PC-9 (cell line): ENCODE measurements around the gene BTBD8. TPM values are rescaled to one million over a fixed set of nuclear protein-coding genes. Genes with fewer than 3 reads are reported as not detected.

ENCODE experiments used
- BruUV-seq: library from RNA; stranded (reverse); fragments of 400-500 nt; replicated peaks from 2 replicates; lab custom pipeline; 2021; lab: Mats Ljungman, UMichigan
- CTCF ChIA-PET: fragments of 300-600 bp; sonication (Branson Sonifier 250); formaldehyde crosslinking; loops from one replicate; lab custom pipeline; 2022; ENCODE audit warnings: antibody characterized with exemption; lab: Charles Lee
- POLR2A ChIA-PET: fragments of 300-600 bp; sonication (Branson Sonifier 250); formaldehyde crosslinking; loops from one replicate; lab custom pipeline; 2022; ENCODE audit warnings: antibody characterized with exemption; ENCODE audit not compliant: unreplicated experiment; lab: Charles Lee
- DNase-seq, 2 experiments: peaks; one replicate each; pipeline versions ENCODE4 v3.0.0 to v3.0.0-alpha.2; 2015 to 2022; ENCODE audit warnings: mixed read lengths in 1 of 2
- H2AFZ ChIP-seq: fragments of 200-600 bp; sonication (generic); 2 replicates; pipeline ENCODE4 v1.8.1; 2017; ENCODE audit warnings: antibody characterized with exemption
- H3F3A ChIP-seq: fragments of 200-600 bp; sonication (generic); 2 replicates; pipeline ENCODE4 v1.8.1; 2017; ENCODE audit warnings: antibody characterized with exemption, mild to moderate bottlenecking, low read depth; ENCODE audit not compliant: insufficient read depth
- H3K27ac ChIP-seq: fragments of 200-600 bp; sonication (generic); 2 replicates; pipeline ENCODE4 v1.6.1; 2016; ENCODE audit warnings: mixed run types
- H3K27me3 ChIP-seq: fragments of 200-600 bp; sonication (generic); 2 replicates; pipeline ENCODE4 v1.6.1; 2016; ENCODE audit warnings: low read depth, mixed run types; ENCODE audit not compliant: insufficient read depth
- H3K36me3 ChIP-seq: fragments of 200-600 bp; sonication (generic); 2 replicates; pipeline ENCODE4 v1.6.1; 2016; ENCODE audit warnings: low read depth, mixed run types
- H3K4me1 ChIP-seq: fragments of 200-600 bp; sonication (generic); replicated peaks from 2 replicates; pipeline ENCODE4 v1.6.1; 2016; ENCODE audit warnings: mixed run types; ENCODE audit not compliant: insufficient read depth
- H3K4me2 ChIP-seq: fragments of 200-600 bp; sonication (generic); 2 replicates; pipeline ENCODE4 v1.6.1; 2017; ENCODE audit warnings: mixed run types
- H3K4me3 ChIP-seq: fragments of 200-600 bp; sonication (generic); 2 replicates; pipeline ENCODE4 v1.6.1; 2016; ENCODE audit warnings: mixed run types
- H3K79me2 ChIP-seq: fragments of 200-600 bp; sonication (generic); 2 replicates; pipeline ENCODE4 v1.6.1; 2017; ENCODE audit warnings: low read depth, mixed run types
- H3K9me2 ChIP-seq: fragments of 200-600 bp; sonication (generic); 2 replicates; pipeline ENCODE4 v1.8.1; 2017; ENCODE audit warnings: mild to moderate bottlenecking; ENCODE audit not compliant: insufficient read depth
- H3K9me3 ChIP-seq: fragments of 200-600 bp; sonication (generic); 2 replicates; pipeline ENCODE4 v1.8.1; 2016; ENCODE audit warnings: low read depth; ENCODE audit not compliant: insufficient read depth
- H4K20me1 ChIP-seq: fragments of 200-600 bp; sonication (generic); 2 replicates; pipeline ENCODE4 v1.8.1; 2017; ENCODE audit not compliant: insufficient read depth
- EZH2 ChIP-seq: fragments of 200-600 bp; sonication (generic); IDR thresholded peaks from 2 replicates; pipeline ENCODE4 v1.8.0; 2017; ENCODE audit warnings: antibody characterized with exemption, low read depth
- intact Hi-C: fragments of 100-400 bp; cut with micrococcal nuclease; formaldehyde crosslinking; loops from one replicate; pipeline ENCODE4 v1.10.0; 2022; ENCODE audit not compliant: unreplicated experiment
- total RNA-seq: library from RNA; stranded (reverse); gene quantifications from 2 replicates; pipeline ENCODE4 v1.2.3, GENCODE V29; 2021
- TF ChIP-seq, protein P1 (sequence below): fragments of 200-600 bp; sonication (generic); conservative IDR thresholded peaks from 2 replicates; pipeline ENCODE4 v1.6.1; 2017; ENCODE audit warnings: mixed run types, antibody characterized with exemption, mild to moderate bottlenecking, moderate library complexity

BTBD8 gene
- total RNA-seq, 1 experiment from 2014 or later = 8.1 TPM

DNA sequence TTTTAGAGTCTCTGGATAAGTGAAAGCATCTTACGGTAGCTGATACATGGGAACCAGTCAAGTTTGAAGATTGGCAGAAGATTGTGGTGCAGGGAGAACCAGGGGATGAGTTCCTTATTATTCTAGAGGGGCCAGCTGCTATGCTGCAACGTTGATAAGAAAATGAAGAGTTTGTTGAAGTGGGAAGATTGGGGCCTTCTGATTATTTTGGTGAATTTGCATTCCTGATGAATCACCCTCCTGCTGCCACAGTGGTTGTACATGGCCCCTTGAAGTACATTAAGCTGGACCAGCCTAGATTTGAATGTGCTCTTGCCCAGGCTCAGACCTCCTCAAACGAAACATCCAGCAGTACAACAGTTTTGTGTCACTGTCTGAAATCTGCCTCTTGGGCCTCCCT lies 45.9 kb downstream of the BTBD8 start:
- no peak overlapping the region for H3K4me3 ChIP-seq
- no peak overlapping the region for H3K27ac ChIP-seq
- no peaks in the 10 kb centered on the region for H3K36me3 ChIP-seq
- ChIA-PET CTCF (no interaction called here), POLR2A (no interaction called here)
- H3K79me2 ChIP-seq = no peaks in the 10 kb centered on the region
- no peaks in the 10 kb centered on the region for H3K9me2 ChIP-seq
- no peaks in the 10 kb centered on the region for H4K20me1 ChIP-seq
- no peaks in the 10 kb centered on the region for H3K27me3 ChIP-seq
- H2AFZ ChIP-seq = no peak overlapping the region
- no peak for DNase-seq
- no peaks in the 10 kb centered on the region for H3K4me1 ChIP-seq
- BruUV-seq = no TSS peak
- TF ChIP-seq, protein P1, sequence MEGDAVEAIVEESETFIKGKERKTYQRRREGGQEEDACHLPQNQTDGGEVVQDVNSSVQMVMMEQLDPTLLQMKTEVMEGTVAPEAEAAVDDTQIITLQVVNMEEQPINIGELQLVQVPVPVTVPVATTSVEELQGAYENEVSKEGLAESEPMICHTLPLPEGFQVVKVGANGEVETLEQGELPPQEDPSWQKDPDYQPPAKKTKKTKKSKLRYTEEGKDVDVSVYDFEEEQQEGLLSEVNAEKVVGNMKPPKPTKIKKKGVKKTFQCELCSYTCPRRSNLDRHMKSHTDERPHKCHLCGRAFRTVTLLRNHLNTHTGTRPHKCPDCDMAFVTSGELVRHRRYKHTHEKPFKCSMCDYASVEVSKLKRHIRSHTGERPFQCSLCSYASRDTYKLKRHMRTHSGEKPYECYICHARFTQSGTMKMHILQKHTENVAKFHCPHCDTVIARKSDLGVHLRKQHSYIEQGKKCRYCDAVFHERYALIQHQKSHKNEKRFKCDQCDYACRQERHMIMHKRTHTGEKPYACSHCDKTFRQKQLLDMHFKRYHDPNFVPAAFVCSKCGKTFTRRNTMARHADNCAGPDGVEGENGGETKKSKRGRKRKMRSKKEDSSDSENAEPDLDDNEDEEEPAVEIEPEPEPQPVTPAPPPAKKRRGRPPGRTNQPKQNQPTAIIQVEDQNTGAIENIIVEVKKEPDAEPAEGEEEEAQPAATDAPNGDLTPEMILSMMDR = no peak
- no peak for TF ChIP-seq EZH2
- intact Hi-C loops = no loop called here
- no peak overlapping the region for H3K4me2 ChIP-seq
- H3F3A ChIP-seq = no peaks in the 10 kb centered on the region
- no peaks in the 10 kb centered on the region for H3K9me3 ChIP-seq

DNA sequence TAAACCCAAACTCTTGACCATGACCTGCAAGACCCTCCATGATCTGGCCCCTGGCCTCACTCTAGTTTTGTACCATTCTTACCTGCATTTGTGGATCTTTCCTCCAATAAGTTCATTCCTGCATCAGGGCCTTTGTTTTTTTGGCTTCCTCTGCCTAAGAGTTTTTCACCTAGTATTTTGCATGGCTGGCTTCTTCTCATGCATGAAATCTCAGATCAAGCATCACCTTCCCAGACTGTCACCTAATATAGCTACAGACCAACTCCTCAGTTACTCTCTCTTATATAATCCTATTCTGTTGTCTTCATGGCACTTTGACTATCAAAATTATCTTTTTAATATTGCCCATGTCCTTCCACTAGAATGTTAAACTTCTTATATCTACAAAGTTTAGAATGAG lies 54.2 kb downstream of the BTBD8 start:
- ChIA-PET CTCF (no interaction called here), POLR2A (no interaction called here)
- no peaks in the 10 kb centered on the region for H3K4me1 ChIP-seq
- no peak overlapping the region for H3K27ac ChIP-seq
- intact Hi-C loops = no loop called here
- no peaks in the 10 kb centered on the region for H3K9me3 ChIP-seq
- H3K4me3 ChIP-seq = no peak overlapping the region
- no peaks in the 10 kb centered on the region for H3K27me3 ChIP-seq
- no peaks in the 10 kb centered on the region for H3K79me2 ChIP-seq
- no peak overlapping the region for H3K4me2 ChIP-seq
- H2AFZ ChIP-seq = no peak overlapping the region
- no peaks in the 10 kb centered on the region for H3K9me2 ChIP-seq
- TF ChIP-seq, protein P1 = no peak
- TF ChIP-seq EZH2 = no peak
- no peaks in the 10 kb centered on the region for H4K20me1 ChIP-seq
- H3F3A ChIP-seq = no peaks in the 10 kb centered on the region
- DNase-seq = no peak
- H3K36me3 ChIP-seq = no peaks in the 10 kb centered on the region
- no TSS peak for BruUV-seq

DNA sequence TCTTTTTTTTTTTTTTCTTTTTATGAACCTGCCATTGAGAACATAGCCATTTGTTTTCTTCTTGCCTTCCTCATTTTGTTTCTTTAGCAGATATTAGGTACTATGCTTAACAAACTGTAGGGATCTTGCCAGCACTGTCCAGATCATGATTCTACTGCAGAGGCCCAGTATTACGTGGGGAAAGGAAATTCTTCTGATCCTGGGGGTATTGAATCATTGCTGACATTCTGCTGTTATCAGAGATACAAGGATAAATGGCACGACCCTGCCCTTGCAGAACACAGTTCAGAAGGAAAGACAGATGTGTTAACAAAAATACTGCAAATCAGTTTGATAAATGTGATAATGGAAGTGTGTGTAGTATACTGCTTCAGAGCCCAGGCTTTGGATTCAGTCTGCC lies 56.2 kb downstream of the BTBD8 start:
- BruUV-seq = no TSS peak
- ChIA-PET CTCF (no interaction called here), POLR2A (no interaction called here)
- no peaks in the 10 kb centered on the region for H3F3A ChIP-seq
- H3K4me1 ChIP-seq = no peaks in the 10 kb centered on the region
- no peak overlapping the region for H3K4me3 ChIP-seq
- no peaks in the 10 kb centered on the region for H3K27me3 ChIP-seq
- intact Hi-C loops = no loop called here
- TF ChIP-seq EZH2 = no peak
- TF ChIP-seq, protein P1 = no peak
- H3K36me3 ChIP-seq = no peaks in the 10 kb centered on the region
- H3K9me3 ChIP-seq = no peaks in the 10 kb centered on the region
- H3K9me2 ChIP-seq = no peaks in the 10 kb centered on the region; the same call in 1 of the 2 replicates
- no peak overlapping the region for H3K4me2 ChIP-seq
- no peak for DNase-seq
- no peaks in the 10 kb centered on the region for H4K20me1 ChIP-seq
- no peak overlapping the region for H3K27ac ChIP-seq
- H3K79me2 ChIP-seq = no peaks in the 10 kb centered on the region
- H2AFZ ChIP-seq = no peak overlapping the region
